Mesenchymal stem cell (in vitro differentiated cells and primary cell): ENCODE measurements around the gene IGFBP2.

Source experiments
- DNase-seq: peaks from one replicate; pipeline ENCODE4 v3.0.0-alpha.2; 2013
- H2AFZ ChIP-seq: one replicate; pipeline ENCODE4 v1.6.1; 2013; ENCODE audit warnings: low read depth, mild to moderate bottlenecking, control low read depth, inconsistent platforms, low read length, moderate library complexity
- H2AK5ac ChIP-seq: 2 replicates; pipeline ENCODE4 v1.6.1; 2013; ENCODE audit warnings: low read length, moderate library complexity, mild to moderate bottlenecking, inconsistent platforms; ENCODE audit not compliant: severe bottlenecking
- H2BK120ac ChIP-seq: one replicate; pipeline ENCODE4 v1.6.1; 2013; ENCODE audit warnings: low read depth, mild to moderate bottlenecking, inconsistent platforms, low read length, moderate library complexity
- H2BK12ac ChIP-seq, 2 experiments: one replicate each; pipeline ENCODE4 v1.6.1; 2013; ENCODE audit warnings: inconsistent platforms in 2 of 2, low read length in 2 of 2, mild to moderate bottlenecking in 2 of 2, moderate library complexity in 2 of 2, control low read depth in 1 of 2
- H2BK15ac ChIP-seq: one replicate; pipeline ENCODE4 v1.6.1; 2013; ENCODE audit warnings: mild to moderate bottlenecking, low read depth, inconsistent platforms; ENCODE audit not compliant: poor library complexity, severe bottlenecking
- H2BK5ac ChIP-seq: 2 replicates; pipeline ENCODE4 v1.6.1; 2013; ENCODE audit warnings: low read depth, mild to moderate bottlenecking, low read length, control low read depth, inconsistent platforms; ENCODE audit not compliant: poor library complexity, severe bottlenecking
- H3K14ac ChIP-seq, 2 experiments: one replicate each; pipeline ENCODE4 v1.6.1; 2013; ENCODE audit warnings: inconsistent platforms in 2 of 2, low read length in 2 of 2, control low read depth in 1 of 2, mild to moderate bottlenecking in 1 of 2, moderate library complexity in 1 of 2
- H3K18ac ChIP-seq, 2 experiments: one replicate each; pipeline ENCODE4 v1.6.1; 2013; ENCODE audit warnings: inconsistent platforms in 2 of 2, low read length in 2 of 2, control low read depth in 1 of 2, low read depth in 1 of 2, mild to moderate bottlenecking in 1 of 2
- H3K23ac ChIP-seq, 2 experiments: one replicate each; pipeline ENCODE4 v1.6.1; 2013; ENCODE audit warnings: inconsistent platforms in 2 of 2, low read length in 2 of 2, mild to moderate bottlenecking in 2 of 2, moderate library complexity in 2 of 2, control low read depth in 1 of 2
- H3K27ac ChIP-seq: 2 replicates; pipeline ENCODE4 v1.5.1; 2013; ENCODE audit warnings: mild to moderate bottlenecking, moderate library complexity, low read length, control low read depth, inconsistent platforms; ENCODE audit not compliant: poor library complexity, severe bottlenecking
- H3K27me3 ChIP-seq, 2 experiments: 2 replicates each; pipeline versions ENCODE4 v1.6.1 to v1.7.0; 2013; ENCODE audit warnings: low read length in 2 of 2, mild to moderate bottlenecking in 2 of 2, moderate library complexity in 2 of 2, control low read depth in 1 of 2, inconsistent platforms in 1 of 2; ENCODE audit not compliant: control insufficient read depth in 1 of 2, insufficient read depth in 1 of 2
- H3K36me3 ChIP-seq, 2 experiments: 2 replicates each; pipeline versions ENCODE4 v1.6.1 to v1.7.0; 2013; ENCODE audit warnings: low read length in 2 of 2, control low read depth in 1 of 2, inconsistent platforms in 1 of 2, low read depth in 1 of 2, mild to moderate bottlenecking in 1 of 2; ENCODE audit not compliant: insufficient read depth in 2 of 2, control insufficient read depth in 1 of 2
- H3K4ac ChIP-seq, 2 experiments: one replicate each; pipeline ENCODE4 v1.6.1; 2013; ENCODE audit warnings: inconsistent platforms in 2 of 2, low read length in 2 of 2, mild to moderate bottlenecking in 2 of 2, moderate library complexity in 2 of 2, control low read depth in 1 of 2, low read depth in 1 of 2
- H3K4me1 ChIP-seq: 2 replicates; pipeline ENCODE4 v1.6.1; 2013; ENCODE audit warnings: low read depth, low read length, control low read depth; ENCODE audit not compliant: control insufficient read depth, insufficient read depth
- H3K4me2 ChIP-seq: 2 replicates; pipeline ENCODE4 v1.6.1; 2013; ENCODE audit warnings: low read length, mild to moderate bottlenecking, inconsistent platforms; ENCODE audit not compliant: poor library complexity, severe bottlenecking
- H3K4me3 ChIP-seq, 2 experiments: 2 replicates each; pipeline versions ENCODE4 v1.5.1 to v1.7.0; 2013; ENCODE audit warnings: low read length in 2 of 2, mild to moderate bottlenecking in 2 of 2, control low read depth in 1 of 2, low read depth in 1 of 2; ENCODE audit not compliant: insufficient read depth in 1 of 2
- H3K79me1 ChIP-seq: replicated peaks from 2 replicates; pipeline ENCODE4 v1.6.1; 2013; ENCODE audit warnings: mild to moderate bottlenecking, control low read depth, low read length, inconsistent platforms; ENCODE audit not compliant: poor library complexity, severe bottlenecking
- H3K9ac ChIP-seq: 2 replicates; pipeline ENCODE4 v1.7.0; 2013; ENCODE audit warnings: mild to moderate bottlenecking, low read length, moderate library complexity
- H3K9me3 ChIP-seq: 2 replicates; pipeline ENCODE4 v1.7.0; 2013; ENCODE audit warnings: mild to moderate bottlenecking, low read length; ENCODE audit not compliant: control insufficient read depth
- H4K8ac ChIP-seq: one replicate; pipeline ENCODE4 v1.6.1; 2013; ENCODE audit warnings: inconsistent platforms, mild to moderate bottlenecking, low read length, moderate library complexity
- H4K91ac ChIP-seq: one replicate; pipeline ENCODE4 v1.6.1; 2013; ENCODE audit warnings: mild to moderate bottlenecking, low read length, inconsistent platforms
- WGBS: methylation state at CpG from one replicate; pipeline ENCODE4 v1.1.7; 2013; ENCODE audit warnings: mixed read lengths; 5-methylcytosine and 5-hydroxymethylcytosine counted together

IGFBP2 gene

GRCh38 chr2:216685327-216685875 is 52.2 kb downstream of the IGFBP2 start:
- Histone ChIP-seq H3K27ac (no peak overlapping the region), H2BK120ac (no peak overlapping the region), H3K9ac (peak overlapping the region; percentile 40), H3K79me1 (peaks cover 9% of the 10 kb centered on the region), H3K14ac (no peak overlapping the region), H3K4ac (no peak overlapping the region), H3K4me1 (peaks cover 16% of the 10 kb centered on the region), H4K8ac (no peak overlapping the region), H3K4me3 (no peak overlapping the region), H2BK12ac (no peak overlapping the region), H3K18ac (no peak overlapping the region), H2BK15ac (no peak overlapping the region), H2AK5ac (no peak overlapping the region), H3K36me3 (peaks cover 21 to 86% of the 10 kb centered on the region in 2 experiments), H2AFZ (no peak overlapping the region), H3K23ac (no peak overlapping the region), H4K91ac (no peak overlapping the region), H2BK5ac (no peak overlapping the region), H3K27me3 (no peaks in the 10 kb centered on the region), H3K4me2 (no peak overlapping the region), H3K9me3 (no peaks in the 10 kb centered on the region)
- 95% methylated on average over 4 of the region's 5 CpGs for WGBS
- DNase-seq: no peak

DNA sequence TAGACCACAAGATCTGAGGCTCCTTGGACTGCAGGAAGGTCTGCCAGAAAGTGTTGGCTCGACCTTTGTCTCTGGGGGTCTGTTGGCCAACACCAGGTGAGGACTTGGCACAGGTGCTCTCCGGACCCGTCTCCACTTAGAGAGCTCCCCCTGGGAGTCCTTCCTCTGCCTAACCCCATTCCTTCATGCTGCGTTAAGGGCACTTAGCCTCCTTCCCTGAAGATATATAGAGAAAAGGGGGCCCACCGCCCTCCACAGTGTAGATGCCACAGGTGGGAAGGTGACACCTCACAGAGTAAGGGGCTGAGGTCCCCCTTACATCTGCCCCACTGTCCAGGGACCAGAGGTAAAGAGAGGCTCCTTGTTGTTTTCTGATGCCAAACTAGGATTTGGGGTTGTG is 53.9 kb downstream of the IGFBP2 start:
- Histone ChIP-seq H3K14ac (no peak overlapping the region), H2AK5ac (no peak overlapping the region), H4K8ac (no peak overlapping the region)

DNA sequence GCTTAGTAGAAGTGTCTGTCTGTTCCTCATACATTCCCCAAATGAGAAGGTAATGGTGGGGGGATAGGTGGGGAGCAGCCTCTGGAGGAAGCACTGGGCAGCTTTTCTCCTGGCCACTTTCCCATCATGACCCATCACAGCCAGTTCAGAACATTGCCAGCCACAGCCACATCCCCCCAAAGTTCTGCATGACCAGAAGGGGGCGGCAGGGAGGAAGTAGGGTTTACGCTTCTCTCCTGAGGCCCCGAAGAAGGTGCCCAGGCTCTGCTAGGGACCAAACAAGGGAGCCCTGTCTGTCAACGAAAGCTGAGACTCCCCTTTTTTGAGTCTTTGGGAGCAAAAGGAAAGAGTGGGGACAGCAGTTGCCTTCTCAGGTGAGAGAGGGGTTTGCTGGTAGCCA is 54.4 kb downstream of the IGFBP2 start:
- H2BK12ac ChIP-seq: no peak overlapping the region
- no peak overlapping the region for H3K14ac ChIP-seq

More for the DNA sequence above, 53.9 kb downstream of the IGFBP2 start:
- Histone ChIP-seq H3K23ac (no peak overlapping the region), H2AFZ (no peak overlapping the region), H2BK12ac (no peak overlapping the region), H3K9ac (no peak overlapping the region), H3K27ac (no peak overlapping the region), H2BK5ac (no peak overlapping the region), H3K9me3 (no peaks in the 10 kb centered on the region), H3K27me3 (no peaks in the 10 kb centered on the region), H3K4me3 (no peak overlapping the region), H3K36me3 (peaks cover 21 to 69% of the 10 kb centered on the region in 2 experiments), H3K4me1 (peaks cover 24% of the 10 kb centered on the region), H2BK120ac (no peak overlapping the region), H3K18ac (no peak overlapping the region), H3K4me2 (no peak overlapping the region), H3K79me1 (peaks cover 9% of the 10 kb centered on the region), H2BK15ac (no peak overlapping the region), H3K4ac (no peak overlapping the region), H4K91ac (no peak overlapping the region)
- no peak for DNase-seq
- WGBS: 81% methylated on average over 5 of the region's 5 CpGs

DNA sequence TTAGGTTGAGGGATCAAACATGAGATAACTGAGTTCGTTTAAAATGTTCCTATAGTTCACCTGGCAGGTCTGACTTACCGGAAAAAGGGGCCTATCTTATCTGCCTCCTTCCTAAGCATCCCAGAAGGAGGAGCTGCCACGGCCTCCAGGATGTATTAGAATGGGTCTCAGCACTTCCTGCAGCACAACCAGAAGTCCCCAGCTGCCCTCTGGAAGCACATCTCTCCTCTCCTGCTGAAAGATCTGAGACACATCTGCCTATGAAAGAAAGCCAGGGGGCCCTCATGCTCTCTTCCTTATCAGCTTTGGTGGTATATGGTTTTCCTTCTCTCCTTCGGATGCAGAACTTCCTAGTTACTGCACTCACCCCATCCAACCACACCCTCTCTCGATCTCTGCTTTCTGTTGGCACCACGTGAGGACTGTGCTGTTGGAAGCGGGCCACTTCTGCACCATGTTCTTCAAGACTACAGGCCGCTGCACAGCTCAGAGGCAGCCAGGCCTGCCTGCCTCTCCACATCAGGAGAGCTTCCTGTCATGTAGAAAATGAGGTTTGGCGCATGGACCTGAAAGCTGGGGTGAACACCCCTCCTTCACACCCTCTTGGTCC is 55.6 kb downstream of the IGFBP2 start:
- no peak overlapping the region for H3K23ac ChIP-seq
- no peak for DNase-seq
- peak overlapping the region in 1 of 2 experiments; percentile 68 for H3K4me3 ChIP-seq
- H3K9me3 ChIP-seq: no peaks in the 10 kb centered on the region
- H4K91ac ChIP-seq: no peak overlapping the region
- peaks cover 24% of the 10 kb centered on the region for H3K4me1 ChIP-seq
- H2BK5ac ChIP-seq: no peak overlapping the region
- no peak overlapping the region for H3K4me2 ChIP-seq
- no peak overlapping the region for H3K4ac ChIP-seq
- H2AFZ ChIP-seq: no peak overlapping the region
- H3K79me1 ChIP-seq: peaks cover 9% of the 10 kb centered on the region
- H3K27ac ChIP-seq: no peak overlapping the region
- no peak overlapping the region for H2BK120ac ChIP-seq
- no peaks in the 10 kb centered on the region for H3K27me3 ChIP-seq
- H2BK15ac ChIP-seq: no peak overlapping the region
- H3K14ac ChIP-seq: no peak overlapping the region
- peak overlapping the region; percentile 82 for H3K9ac ChIP-seq
- peak overlapping the region; percentile 9 for H2AK5ac ChIP-seq
- H4K8ac ChIP-seq: no peak overlapping the region
- no peak overlapping the region for H3K18ac ChIP-seq
- WGBS: 68% methylated on average over 8 of the region's 9 CpGs
- H3K36me3 ChIP-seq: peaks cover 19 to 59% of the 10 kb centered on the region in 2 experiments
- peak overlapping the region in 1 of 2 experiments; percentile 34 for H2BK12ac ChIP-seq

More for the DNA sequence above, 54.4 kb downstream of the IGFBP2 start:
- Histone ChIP-seq H2BK120ac (no peak overlapping the region), H3K27ac (no peak overlapping the region), H3K27me3 (no peaks in the 10 kb centered on the region), H2BK5ac (no peak overlapping the region), H3K18ac (no peak overlapping the region), H3K9me3 (no peaks in the 10 kb centered on the region), H2BK15ac (no peak overlapping the region), H4K91ac (no peak overlapping the region), H3K4me3 (no peak overlapping the region), H4K8ac (no peak overlapping the region), H3K9ac (no peak overlapping the region), H3K36me3 (peaks cover 21 to 68% of the 10 kb centered on the region in 2 experiments), H2AK5ac (peak overlapping the region; percentile 1), H3K23ac (no peak overlapping the region), H3K79me1 (peaks cover 9% of the 10 kb centered on the region), H3K4ac (no peak overlapping the region), H3K4me2 (no peak overlapping the region), H2AFZ (no peak overlapping the region), H3K4me1 (peaks cover 25% of the 10 kb centered on the region)
- no peak for DNase-seq
- WGBS: 84% methylated on average over 4 of the region's 4 CpGs
